HG02852 (cell line): ENCODE measurements around the gene RIN3.
"Not testable (repeated sequence)": the region's sequence is repeated elsewhere in the genome, so short reads cannot be mapped to it uniquely, and the experiment has no call there.

Experiments
- ATAC-seq: cut with Tn5 transposase; IDR thresholded peaks from one replicate; pipeline ENCODE4 v1.9.1; 2021; ENCODE audit warnings: mild to moderate bottlenecking, moderate library complexity; ENCODE audit not compliant: unreplicated experiment

Gene RIN3

DNA sequence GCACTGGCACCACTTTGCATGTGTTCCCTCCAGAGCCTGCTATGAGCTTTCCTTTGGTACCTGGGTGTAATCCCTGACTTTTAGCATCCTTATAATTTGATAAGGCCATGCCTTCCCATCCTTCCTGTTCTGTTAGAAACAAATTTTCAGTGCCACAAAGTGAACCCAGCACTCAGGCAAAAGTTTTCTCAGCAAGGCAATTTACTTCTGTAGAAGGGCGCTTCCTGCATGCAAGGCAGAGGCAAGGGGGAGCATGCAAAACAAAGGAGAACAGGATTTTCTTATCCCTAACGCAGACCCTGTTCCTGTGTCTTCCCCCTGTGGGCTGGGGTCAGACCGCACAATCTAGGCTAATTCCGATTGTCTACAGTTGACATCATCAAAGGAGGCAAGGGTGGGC lies 108.7 kb downstream of the RIN3 start:
- no peak for ATAC-seq

DNA sequence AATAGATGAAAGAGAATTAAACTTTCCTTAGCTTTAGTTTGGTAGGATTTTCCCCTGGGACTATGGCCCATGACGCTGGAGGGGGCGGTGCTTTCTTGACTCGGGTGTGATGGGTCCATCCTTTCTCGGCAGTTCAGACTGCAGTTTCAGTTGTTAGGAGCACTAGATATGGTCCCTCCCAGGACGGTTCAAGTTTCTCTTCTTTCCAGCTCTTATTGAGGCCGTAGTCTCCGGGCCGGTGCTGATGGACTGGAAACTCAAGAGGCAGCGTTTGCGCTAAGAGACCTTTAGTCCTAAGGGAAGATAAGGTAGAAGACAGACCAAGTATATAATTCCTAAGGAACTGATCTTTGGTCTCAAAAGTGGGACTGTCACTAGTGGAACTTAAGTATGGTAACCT lies 111.2 kb downstream of the RIN3 start:
- ATAC-seq, result no peak

- no peak for ATAC-seq
These were observed 111.6 kb downstream of the RIN3 start for GRCh38 chr14:92625213-92625612.

DNA sequence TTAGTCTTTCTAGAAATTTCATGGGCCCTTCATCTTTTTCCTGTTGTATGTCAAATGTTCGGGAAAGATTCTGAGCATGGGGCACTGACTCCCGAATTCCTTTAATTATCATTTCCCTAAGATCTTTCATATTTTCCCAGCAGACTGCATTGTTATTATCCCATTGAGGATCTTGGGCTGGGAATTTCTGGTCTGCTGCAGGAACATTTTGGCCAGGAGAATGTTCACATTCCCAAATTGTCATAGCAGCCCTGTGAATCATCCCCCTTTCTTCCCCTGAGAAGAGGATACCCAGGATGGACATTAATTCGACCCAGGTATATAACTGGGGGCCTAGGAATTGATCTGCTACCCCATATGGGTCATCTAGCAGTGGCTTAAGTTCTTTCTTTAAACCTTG lies 112.5 kb downstream of the RIN3 start:
- no peak for ATAC-seq

GRCh38 chr14:92627707-92628215 lies 114.2 kb downstream of the RIN3 start:
- no peak for ATAC-seq

GRCh38 chr14:92628636-92629035 lies 115.1 kb downstream of the RIN3 start:
- ATAC-seq, result no peak

GRCh38 chr14:92630367-92630766 lies 116.8 kb downstream of the RIN3 start:
- ATAC-seq, result no peak

DNA sequence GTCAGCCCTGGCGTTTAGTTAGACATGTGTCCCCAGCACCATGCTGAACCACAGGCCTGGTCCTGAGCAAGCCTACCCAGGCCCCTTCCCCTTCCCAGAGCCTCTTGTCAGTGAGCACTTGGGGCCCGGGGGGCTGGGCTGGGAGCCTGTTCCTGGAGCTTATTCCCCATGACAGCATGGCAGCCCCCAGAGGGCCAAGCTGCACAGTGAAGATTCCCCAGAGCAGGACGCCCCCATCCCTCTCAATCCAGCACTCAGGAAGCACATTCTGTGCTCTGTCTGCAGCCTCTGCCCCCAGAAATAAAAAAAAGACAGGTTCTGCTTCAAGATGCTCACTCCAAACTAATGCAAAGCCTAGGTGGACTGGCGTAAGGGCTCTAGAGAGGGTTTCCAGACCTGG lies 117.5 kb downstream of the RIN3 start:
- ATAC-seq, result no peak

GRCh38 chr14:92632546-92633273 lies 119.1 kb downstream of the RIN3 start:
- no peak for ATAC-seq

GRCh38 chr14:92633274-92633616 lies 119.7 kb downstream of the RIN3 start:
- ATAC-seq, result no peak

DNA sequence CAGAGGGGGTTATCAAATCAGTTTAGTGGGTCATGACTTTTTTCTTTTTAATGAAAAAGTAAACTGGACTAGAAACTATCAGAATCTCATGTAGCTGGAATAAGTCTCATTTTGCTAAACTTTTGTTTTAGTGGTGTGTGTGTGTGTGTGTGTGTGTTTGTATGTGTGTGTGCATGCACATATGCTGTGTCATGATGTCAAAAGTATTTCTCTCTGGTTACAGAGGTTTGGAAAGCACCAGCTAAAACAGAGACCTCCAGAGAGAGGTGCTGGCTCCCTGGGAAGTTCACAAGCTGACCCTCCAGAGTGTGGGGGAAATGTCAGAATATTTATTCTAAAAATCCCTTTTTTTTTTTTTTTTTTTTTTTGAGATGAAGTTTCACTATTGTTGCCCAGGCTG lies 120.1 kb downstream of the RIN3 start:
- no peak for ATAC-seq

GRCh38 chr14:92635031-92635430 lies 121.5 kb downstream of the RIN3 start:
- ATAC-seq, result no peak

DNA sequence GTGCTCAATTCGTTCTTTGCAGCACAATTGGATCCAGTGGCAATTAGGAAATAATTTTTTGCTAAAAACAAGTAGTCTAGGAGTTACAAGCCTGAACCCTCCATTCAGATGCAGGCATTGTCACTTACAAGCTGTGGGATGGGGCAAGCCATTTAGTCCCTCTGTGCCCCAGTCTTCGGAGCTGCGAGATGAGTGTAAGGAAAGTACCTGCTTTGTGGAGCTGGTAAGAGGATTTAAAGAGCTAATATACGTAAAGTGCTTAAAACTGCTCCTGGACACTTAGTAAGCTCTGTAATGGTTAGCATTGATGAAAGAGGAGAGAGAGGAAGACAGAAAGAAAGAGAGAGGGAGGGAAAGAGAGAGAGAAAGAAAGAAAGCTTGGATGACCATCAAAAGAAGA lies 122.3 kb downstream of the RIN3 start:
- no peak for ATAC-seq

DNA sequence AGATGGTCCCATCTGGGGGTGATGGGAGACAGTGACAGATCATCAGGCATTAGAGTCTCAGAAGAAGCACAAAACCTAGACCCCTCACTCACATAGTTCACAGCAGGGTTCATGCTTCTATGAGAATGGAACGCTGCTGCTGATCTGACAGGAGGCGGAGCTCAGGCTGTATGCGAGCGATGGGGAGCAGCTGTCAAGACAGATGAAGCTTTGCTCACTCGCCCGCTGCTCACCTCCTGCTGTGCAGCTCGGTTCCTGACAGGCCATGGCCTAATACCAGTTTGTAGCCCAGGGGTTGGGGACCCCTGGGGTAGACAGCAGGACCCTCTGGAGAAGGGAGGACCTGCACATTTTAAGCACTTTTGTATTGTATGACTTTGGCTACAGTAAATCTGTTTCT lies 123.6 kb downstream of the RIN3 start:
- no peak for ATAC-seq

DNA sequence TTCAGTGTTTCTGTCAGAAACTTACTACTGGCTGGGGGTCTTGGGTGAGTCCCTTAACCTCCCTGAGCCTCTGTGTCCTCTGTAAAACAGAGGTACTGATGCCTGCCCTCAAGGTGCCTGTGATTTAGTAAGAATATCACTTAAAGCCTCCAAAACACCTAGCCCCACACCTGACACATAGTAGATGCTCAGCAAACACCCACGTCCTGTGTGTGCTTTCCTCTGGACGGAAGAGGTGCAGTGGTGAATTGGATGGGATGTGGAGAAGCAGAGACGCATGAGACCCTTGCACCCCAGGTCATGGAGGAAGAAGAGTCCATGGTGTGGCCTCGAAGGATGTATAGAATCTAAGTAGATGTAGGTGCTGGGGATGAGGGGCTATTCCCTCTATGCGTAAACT lies 124.3 kb downstream of the RIN3 start:
- no peak for ATAC-seq

DNA sequence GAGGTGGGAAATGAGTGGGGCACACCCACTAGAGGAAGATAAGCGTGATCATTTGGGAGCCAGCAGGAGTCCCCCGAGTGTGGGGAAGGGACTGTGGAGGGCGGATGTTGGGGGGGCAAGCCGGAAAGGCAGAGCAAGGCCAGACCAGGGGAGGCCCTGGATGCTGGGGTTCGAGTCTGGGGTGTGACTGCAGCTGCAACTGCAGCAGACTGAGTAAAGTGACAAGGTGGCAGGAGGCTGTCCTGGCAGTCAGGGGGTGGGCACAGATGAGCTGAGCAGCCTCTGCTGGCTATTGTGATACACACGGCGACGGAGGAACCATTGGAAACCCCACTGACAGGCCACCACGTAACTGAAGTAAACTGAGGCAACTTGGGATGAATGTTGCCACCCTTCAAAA lies 124.7 kb downstream of the RIN3 start:
- ATAC-seq, result no peak

DNA sequence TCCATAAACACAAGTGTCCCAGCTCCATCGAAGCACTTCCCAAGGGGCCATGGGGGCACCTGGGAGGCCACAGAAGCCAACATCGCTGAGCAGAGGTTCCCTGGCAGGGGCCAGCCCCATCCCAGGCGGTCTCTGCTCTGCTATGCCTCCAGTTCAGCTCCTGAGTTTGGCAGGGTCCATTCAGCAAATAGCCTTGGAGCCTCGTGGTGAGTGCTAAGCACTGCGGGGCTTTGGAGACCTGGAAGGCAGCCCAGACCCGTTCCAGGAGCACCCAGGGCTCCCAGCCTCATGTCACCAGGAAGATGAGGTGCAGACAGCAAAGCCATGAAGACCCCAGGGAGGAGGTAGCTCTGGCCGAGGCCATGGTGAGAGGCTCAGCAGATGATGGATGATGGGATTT lies 125.3 kb downstream of the RIN3 start:
- no peak for ATAC-seq

DNA sequence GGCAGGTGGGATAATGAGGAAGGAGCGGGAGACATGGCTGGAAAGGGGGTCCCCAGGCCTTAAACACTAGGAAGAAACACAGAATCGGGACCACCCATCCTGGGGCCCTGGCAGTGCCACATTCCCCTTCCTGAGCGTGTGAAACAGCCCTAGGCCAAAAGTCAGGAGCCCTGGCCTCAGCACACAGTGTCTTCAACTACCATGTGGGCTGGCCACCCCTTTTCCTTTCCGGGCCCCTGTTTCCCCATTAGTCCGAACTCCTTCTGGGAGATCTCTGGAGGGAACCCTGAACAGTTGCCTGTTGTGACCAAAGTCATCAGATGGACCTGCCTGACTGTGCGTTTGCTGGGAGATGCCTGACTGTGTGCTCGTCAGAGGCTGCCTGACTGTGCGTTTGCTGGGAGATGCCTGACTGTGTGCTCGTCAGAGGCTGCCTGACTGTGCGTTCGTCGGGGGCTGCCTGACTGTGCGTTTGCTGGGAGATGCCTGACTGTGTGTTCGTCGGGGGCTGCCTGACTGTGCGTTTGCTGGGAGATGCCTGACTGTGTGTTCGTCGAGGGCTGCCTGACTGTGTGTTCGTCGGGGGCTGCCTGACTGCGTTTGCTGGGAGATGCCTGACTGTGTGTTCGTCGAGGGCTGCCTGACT lies 126.0 kb downstream of the RIN3 start:
- not testable (repeated sequence) for ATAC-seq

GRCh38 chr14:92641306-92641705 lies 127.7 kb downstream of the RIN3 start:
- ATAC-seq, result no peak

DNA sequence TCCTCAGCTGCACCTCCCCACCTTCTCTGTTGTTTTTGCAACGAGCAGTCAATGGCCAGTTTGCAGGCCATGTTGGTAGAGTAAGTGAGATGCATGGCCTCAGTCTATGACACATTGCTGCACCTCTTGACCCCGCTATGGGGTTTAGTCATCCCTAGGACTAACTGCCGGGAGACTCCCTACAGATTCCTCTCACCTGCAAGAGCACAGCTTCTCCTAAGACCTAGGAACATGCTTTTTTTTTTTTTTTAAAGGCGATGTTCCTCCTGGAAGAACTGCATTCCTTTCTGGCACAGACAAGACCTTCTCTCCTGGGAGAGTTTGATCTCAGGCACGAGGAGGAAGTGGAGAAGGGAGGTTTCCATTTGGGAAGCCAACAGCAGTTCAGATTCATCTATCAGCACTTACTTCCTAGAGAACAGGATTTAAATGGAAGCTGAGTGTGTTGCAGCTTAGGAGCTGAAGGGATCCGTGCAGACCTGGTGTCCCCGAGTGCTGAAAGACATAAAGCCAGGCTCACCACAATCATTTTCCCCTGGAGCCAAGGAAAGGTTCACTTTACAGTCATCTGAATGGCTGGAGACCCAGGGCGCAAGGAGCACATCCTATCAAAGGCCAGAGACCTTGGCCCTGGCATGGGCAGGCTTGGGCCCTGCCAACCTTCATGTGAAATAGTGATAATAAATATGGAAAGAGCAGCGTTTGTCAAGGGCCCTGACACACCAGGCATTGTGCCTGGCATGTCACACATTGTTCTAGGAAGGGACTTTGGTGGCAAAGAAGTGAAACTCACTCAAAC lies 130.8 kb downstream of the RIN3 start:
- ATAC-seq, result no peak

DNA sequence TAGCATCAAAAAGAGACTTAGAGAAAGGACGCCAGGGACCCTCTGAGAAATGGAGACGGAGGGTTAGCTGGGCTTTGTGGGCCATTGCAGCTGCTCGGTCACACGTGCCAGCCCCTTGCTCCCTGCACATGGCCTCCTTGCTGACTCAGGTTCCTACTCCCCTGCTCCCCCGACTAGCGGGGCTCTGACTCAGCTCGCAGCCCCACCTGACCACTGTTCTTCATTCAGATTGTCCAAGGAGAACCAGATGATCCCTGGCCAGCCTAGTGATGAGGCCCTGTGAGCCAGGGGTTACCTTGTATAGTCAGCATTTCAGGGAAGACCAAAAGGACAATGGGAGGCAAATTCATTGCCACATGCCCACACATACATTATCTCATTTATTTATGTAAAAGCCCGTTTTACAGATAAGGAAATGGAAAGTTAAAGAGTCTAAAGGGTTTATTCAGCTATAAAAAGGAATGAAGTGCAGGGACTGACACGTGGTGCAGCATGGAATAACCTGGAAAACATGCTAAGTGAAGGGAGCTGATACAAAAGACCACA lies 131.5 kb downstream of the RIN3 start:
- ATAC-seq, result no peak
